ENCODE results near the gene TOB2. TPM values are rescaled to one million over a fixed set of nuclear protein-coding genes. Genes with fewer than 3 reads are reported as not detected.

Gene TOB2
- total RNA-seq, 1 donor from 2014 or later, result 12.5 TPM

DNA sequence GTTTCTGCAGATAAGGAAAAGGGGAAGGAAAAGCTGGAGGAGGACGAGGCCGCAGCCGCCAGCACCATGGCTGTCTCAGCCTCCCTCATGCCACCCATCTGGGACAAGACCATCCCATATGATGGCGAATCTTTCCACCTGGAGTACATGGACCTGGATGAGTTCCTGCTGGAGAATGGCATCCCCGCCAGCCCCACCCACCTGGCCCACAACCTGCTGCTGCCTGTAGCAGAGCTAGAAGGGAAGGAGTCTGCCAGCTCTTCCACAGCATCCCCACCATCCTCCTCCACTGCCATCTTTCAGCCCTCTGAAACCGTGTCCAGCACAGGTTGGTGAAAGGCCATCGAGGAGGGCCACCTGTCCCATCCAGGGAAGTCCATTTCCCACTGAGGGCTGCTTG is 59.3 kb downstream of the TOB2 start:
- DNase-seq (ENCODE audit: low spot score), result no peak

DNA sequence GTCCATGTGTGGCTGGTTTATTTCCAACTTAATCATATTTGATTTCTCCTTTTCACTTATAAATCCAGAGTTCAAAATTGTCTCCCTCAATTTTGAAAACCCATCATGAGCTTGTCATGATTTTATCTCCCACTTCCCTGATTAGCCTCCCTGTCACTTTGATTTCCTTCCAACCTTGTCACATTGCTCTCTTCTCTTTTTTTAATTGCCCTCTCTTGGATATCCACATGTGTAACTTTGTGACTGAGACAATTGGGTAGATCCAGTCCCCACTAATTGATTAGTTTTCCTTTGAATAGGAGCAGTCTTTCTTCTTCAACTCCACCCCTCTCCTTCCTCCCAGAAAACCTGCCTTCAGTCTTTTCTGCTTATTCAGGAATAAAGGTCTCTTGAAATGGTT is 62.5 kb downstream of the TOB2 start:
- no peak for DNase-seq (ENCODE audit: low spot score)

Other genes with a start within 250 kb of the TOB2 start
- 7.9 TPM for gene L3MBTL2, start 241.5 kb downstream of the TOB2 start, total RNA-seq (ENCODE audit: insufficient read depth, low replicate concordance)
- gene CHADL, start 205.9 kb downstream of the TOB2 start, total RNA-seq (ENCODE audit: insufficient read depth, low replicate concordance), result 1.9 TPM
- gene RANGAP1, start 160.6 kb downstream of the TOB2 start, total RNA-seq (ENCODE audit: insufficient read depth, low replicate concordance), result 11.1 TPM
- gene ZC3H7B, start 145.3 kb downstream of the TOB2 start, total RNA-seq (ENCODE audit: insufficient read depth, low replicate concordance), result 24.6 TPM
- gene TEF, start 64.9 kb downstream of the TOB2 start, total RNA-seq (ENCODE audit: insufficient read depth, low replicate concordance), result 6.3 TPM
- gene PHF5A, start 21.9 kb upstream of the TOB2 start, total RNA-seq (ENCODE audit: insufficient read depth, low replicate concordance), result 19.5 TPM
- 19.7 TPM for gene ACO2, start 22.3 kb upstream of the TOB2 start, total RNA-seq (ENCODE audit: insufficient read depth, low replicate concordance)
- 4.6 TPM for gene POLR3H, start 97.7 kb upstream of the TOB2 start, total RNA-seq (ENCODE audit: insufficient read depth, low replicate concordance)
- 1.2 TPM for gene CSDC2, start 114.2 kb upstream of the TOB2 start, total RNA-seq (ENCODE audit: insufficient read depth, low replicate concordance)
- gene PMM1, start 143.0 kb upstream of the TOB2 start, total RNA-seq (ENCODE audit: insufficient read depth, low replicate concordance), result 19.5 TPM
- gene DESI1, start 174.2 kb upstream of the TOB2 start, total RNA-seq (ENCODE audit: insufficient read depth, low replicate concordance), result 14.7 TPM
- 123 TPM for gene XRCC6, start 174.5 kb upstream of the TOB2 start, total RNA-seq (ENCODE audit: insufficient read depth, low replicate concordance)
- gene SNU13, start 242.1 kb upstream of the TOB2 start, total RNA-seq (ENCODE audit: insufficient read depth, low replicate concordance), result 35.9 TPM

All from umbilical cord (tissue), 2 donors.